ENCODE results near the gene ZFP92.

Gene ZFP92

DNA sequence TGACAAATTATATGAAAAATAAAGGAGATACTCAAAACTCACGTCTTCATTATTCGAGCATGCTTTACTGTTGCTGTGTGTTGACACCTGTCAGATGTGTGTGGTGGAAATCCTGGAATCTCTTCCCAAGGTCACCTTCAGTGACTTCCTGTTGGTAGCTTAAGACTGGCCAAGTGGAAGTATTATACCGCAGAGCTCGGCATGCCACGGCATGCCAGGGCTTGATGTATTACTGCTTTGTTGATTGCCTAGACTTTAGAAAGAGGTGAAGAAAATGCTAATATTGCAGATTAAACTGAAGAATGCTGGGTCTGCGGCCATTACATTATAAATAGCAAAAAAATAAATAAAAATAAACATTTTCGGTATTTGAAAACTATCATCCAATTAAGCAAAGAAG is 30.0 kb downstream of the ZFP92 start:
- no peak for DNase-seq

DNA sequence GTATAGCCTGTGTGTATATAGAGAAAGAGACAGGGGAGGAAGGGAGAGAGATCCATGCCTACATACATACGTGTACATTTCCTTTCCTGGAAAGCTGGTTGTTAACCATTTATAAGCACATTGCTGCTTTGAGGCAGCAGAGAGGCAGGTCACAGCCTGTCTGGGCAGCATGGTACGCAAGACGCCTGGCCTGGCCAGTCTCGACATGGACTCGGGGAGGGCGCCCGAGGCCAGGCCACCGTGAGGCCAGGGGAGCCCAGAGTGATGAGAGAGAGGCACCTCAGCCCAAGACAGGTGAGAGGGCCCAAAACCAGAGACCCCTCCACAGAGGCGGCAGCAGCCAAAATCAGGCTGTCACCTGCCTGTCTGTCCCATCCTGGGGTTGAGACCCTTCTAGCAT is 30.7 kb downstream of the ZFP92 start:
- DNase-seq, result no peak

DNA sequence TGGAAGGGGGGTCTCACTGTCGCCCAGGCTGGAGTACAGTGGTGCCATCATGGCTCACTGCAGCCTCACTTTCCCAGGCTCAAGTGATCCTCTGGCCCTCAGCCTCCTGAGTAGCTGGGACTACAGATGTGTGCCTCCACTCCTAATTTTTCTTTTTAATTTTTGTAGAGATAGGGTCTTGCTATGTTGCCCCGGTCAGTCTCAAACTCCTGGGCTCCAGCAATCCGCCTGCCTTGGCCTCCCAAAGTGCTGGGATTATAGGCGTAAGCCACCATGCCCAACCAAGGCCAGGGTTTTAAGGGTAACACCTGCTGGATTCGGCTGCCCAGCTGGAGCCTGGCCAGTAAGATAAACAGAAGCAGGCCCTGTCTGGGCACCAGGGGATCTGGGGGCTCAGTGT is 31.2 kb downstream of the ZFP92 start:
- no peak for DNase-seq

DNA sequence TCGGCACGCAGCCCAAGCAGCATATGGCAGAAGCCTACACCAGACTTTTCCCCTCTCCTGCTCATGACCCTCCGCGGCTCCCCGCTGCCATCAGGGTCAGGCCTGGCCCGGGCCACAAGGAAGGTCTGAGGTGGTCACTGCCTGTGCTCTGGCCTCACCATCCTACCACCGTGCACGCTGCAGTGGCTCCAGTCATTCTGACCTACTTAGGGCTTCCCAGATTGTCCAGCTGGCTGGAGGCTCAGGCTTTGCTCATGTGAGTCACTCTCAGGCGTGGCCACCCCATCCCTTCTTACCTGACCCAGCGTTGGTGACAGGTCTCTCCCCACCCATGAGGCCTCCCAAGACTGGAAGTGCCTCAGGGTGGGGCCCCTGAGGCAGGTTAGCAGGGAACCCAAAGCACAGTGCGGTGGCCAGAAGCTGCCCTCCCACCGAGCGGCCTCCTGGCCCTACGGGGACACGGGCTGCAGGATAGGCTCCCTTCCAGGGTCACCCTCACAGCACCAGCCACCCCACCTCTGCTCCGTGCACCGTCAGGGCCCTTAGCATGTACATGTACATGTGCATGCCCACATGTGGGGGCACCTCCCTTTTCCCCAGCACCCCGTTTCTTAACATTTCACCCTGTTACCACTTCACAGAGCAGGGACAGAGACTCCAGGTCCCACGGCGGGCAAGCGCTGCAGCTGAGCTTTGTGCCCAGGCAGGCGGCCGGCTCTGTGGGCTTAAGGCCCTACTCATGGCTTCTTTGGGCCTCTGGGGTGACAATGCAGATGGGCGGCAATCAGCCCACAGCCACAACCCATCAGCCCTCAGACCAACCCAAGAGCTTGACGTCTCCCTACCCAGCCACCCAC is 32.4 kb downstream of the ZFP92 start:
- DNase-seq, result no peak

DNA sequence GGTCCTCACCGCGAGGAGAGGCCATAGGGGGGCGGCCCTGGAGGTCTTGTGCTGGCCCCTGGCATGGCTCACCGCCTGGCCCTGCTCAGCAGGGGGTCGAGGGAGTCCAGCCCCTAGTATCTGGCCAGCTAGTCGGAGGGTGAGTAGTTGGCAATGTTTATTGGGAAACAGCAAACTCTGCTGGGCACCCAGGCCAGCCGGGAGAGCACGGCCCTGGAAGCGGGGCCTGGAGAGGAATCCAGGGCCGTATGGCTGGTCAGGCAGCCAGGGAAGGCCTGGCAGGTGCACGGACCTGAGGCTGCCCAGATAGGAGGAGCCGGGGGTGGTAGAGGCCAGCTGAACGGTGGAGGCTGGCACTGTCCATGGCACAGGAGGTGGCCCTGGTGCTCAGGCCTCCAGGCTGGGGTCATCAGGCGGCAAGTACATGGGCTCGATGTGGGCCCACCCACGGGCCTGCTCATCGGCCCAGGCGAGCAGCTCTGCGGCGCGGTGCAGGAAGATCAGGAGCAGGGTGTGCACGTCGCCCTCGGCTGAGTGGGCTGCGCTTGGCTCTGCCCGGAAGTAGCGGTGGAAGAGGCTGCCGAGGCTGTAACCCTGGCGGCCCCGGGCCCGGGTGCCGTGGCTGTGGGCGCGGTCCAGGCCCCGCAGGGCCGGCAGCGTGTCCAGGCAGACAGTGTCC is 33.2 kb downstream of the ZFP92 start:
- DNase-seq, result no peak

DNA sequence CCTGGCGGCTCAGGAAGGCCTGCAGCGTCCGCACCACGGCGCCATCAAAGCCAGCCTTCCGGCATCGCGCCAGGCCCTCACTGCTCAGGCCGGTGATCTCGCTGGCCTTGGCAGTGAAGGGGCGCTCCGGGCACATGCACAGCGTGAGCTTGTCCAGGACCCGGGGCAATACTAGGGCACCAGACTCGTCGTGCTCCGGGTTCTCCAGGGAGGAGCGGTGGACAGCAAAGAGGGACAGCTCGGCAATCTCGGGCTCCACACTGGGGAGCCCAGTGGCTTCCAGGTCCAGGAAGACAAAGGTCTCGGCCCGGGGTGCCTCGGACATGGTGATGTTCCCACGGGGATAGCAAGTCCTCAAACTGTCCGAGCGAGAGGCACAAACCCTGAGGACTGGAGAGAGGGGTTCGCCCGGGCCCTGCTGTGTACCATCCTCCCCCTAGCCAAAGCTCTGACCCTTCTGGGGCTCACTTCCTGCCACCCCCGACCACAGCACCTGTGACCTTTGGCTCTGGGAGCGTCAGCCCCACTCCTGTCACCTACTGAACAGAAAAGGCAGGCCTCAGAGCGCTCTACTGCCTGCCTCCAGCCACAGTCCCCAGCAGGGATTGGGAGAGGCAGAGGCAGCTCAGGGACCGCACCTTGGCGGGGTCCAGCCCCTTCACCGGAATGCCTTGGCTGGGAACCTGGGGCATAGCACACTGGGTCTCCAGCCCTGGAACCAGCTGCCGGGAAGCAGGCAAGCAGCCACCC is 34.0 kb downstream of the ZFP92 start:
- no peak for DNase-seq

DNA sequence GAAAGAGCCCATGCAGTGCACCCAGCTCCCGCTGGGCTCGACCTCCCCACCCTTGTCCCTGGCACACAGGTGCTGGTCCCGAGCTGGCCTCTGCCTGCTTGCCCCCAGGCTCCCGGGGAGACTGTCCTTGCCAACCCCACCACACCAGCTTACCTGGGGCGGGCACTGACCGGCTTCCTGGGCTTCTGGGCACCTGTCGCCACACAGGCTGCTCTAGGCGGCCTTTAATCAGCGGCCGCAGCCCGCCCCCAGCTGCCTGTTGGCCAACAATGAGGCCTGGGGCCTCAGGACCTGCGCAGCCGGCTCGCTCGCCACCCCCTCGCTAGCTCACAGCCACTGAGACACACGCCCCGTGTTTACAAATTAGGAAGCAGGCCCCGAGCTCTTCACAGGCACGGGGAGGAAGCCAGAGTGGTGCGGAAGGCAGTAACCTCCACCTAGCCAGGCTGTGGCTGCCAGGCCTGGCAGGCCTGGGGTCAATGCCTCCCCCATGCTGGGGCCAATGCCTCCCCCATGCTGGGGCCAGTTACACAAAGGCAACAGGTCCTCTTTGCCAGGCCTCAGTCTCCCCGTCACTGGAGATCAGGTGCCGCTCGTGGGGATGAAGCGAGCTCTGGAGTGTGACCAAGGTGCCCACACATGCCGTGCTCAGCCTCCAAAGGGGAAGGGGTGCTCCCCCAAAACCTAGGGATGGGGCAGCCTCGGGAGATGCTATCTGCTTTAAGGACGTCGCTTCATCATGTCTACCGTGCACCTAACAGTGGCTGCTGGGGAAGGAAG is 34.8 kb downstream of the ZFP92 start, which contains the start of gene TREX2:
TREX2 (minus strand) TSS at position 201 of the 780 bp plus-strand sequence. CDS start 626 bp downstream, outside the sequence.
- no peak for DNase-seq

DNA sequence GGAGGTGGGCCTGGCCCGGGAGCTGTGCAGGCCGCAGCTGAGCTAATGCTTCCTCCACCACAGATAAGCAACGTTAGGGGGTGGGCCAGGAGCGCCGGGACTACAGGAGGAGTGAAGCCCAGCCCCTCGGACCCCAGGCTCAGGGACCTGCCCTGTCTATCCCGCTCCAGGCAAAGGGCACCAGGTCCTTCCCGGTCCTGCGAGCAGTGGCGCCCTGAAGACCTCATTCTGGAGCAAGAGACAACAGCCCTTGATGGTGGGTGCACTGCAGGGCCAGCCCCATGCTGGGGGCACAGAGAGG is 35.3 kb downstream of the ZFP92 start:
- DNase-seq, result no peak

DNA sequence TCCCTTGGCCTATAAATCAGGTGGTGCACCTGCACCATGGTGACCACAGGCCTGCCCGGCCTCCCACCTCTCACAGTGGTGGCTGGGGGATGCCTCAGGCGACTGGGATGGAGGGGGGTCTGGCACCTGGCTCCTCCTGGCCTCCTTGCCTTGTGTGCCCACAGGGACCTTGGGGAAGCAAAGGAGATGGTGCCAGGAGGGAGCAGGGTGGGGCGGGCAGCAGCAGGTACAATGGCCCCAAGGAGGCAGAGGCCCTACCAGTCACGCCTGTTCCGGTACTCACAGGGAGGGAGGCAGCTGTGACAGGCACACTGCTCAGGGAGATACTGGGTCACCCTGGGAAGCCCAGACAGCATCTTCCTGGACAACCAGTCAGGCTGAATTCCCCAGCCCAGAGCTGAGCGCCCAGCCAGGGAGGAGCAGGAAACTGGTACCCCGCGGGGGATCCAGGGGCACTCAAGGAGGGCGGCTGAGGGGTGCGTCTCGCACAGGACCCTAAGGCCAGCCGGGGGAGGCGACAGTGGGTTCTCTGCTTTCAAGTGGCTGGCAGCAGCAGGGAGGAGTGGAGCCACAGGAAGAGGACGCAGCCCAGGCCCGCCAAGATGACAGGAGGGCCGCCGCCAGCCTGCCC is 35.8 kb downstream of the ZFP92 start:
- DNase-seq, result no peak

DNA sequence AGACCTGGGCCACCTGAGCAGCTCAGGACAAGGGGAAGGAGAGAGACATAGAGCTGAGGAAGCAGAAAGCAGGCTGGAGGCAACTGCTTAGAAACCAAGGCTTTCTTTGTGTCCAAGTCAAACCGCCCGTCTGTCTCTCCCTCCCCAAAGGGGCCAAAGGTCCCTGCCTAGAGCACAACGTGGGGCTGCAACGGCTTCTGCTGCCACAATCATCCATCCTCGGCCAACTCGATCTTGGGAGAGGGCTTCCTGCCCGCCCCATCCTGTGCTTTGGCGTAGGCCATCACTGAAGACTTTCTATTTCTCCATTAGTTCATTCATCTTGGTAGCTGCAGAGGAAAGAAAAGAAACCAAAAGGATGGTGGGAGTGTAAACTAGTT is 36.3 kb downstream of the ZFP92 start:
- no peak for DNase-seq

DNA sequence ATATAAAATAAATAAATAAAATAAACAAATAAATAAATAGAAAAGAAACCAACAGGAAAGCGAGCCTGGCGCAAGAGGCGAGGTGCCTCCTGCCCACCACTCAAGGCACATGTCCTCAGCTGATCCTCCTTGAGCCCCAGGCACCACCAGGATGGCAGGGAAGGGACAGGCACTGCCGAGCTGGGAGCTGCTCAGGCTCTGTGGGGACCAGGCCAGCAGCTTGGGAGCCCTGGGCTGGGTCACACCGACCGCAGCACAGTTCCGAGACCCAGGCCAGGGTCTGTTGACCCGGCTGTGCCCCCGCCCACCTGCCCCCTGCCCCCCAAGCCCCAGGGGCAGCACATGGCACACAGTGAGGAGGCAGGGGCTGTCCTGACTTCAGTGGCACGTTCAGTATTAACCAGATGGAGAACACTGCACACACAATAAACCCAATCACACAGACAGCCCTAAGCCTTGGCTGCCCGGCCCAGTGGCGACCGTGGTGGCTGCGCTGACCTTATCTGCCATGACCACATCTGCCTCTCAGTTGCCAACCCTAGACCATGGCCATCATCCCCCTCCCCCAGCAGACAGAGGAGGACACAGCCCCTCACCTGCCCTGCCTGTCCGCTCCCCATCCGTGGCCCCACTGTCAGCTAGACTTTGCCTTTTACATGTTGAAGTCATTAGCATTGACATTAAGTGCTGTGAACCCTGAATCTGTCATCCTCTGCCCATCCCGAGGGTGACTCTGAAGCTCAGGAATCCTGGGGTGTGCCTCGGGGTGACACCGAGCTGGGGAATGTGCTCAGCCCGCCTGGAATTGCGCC is 37.5 kb downstream of the ZFP92 start:
- DNase-seq, result no peak

DNA sequence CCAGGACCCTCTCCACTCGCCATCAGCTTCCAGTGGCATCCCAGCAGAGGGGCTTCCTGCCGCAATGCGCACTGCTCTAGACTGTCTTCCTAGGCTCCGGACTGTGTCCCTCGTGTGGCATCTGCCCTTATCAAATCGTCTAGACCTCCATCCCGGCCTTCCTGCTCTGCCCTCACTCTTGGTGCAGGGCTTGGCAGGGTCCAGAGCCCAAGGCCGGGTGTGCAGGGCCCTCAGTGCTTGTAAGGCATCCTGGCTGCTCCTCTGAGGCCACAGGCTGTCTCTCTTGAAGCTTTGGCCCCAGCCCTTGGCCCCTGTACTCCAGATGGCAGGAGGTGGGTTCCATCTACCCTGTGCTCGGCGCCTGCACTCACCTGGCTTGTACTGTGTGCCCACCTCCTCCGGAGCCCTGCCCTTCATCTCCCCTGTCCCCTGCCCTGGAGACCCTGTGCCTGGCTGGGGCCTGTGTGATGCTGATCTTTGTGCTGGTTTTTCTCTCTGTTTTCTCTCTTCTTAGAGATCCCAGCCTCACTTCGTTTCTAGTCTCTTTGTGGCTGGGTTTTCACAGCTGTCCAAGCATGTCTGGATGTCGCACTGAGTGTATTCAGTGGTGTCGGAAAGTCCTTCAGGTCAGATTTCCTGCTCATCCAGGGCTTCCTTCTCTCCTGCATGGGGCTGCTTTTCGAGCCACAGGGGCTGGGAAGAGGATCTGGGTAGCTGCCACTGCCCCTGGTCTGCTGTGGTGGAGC is 38.3 kb downstream of the ZFP92 start:
- no peak for DNase-seq

DNA sequence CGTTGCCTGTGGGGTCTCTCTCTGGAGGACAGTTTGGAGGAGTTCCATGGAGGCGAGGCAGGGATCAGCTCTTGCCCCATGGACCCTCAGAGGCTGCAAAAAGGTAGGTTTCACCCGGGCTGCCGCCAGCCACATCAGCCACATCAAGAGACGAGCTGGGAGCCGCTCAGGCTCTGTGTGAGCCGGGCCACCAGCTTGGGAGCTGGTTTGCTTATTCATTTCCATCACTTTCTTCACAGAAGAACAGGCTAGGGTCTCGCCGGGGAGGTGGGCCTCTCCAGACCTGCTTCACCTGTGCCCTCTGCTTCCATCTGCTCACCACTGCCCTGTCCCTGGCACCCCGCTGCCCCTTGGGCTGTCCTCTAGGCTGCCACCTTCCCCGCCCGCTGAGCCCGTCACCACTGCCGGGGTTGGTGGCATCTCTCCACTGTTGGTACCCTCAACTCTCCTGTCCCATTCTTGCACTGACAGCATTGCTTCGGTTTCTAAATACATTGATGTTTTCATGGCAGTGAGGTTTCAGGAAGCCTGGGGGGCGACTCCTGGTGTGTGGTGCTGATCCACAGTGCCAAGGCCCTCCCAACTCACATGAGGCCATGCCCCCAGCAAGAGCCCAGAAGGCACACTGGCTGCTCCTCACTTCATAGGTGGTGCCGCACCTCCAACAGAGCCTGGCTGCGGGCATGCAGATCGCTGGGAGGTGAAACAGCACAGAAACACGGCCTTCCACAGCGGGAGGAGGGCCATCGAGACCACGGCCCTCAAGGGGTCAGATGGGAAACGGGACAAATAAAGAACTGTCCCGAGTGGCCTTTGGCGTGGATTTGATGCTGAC is 39.1 kb downstream of the ZFP92 start:
- no peak for DNase-seq

DNA sequence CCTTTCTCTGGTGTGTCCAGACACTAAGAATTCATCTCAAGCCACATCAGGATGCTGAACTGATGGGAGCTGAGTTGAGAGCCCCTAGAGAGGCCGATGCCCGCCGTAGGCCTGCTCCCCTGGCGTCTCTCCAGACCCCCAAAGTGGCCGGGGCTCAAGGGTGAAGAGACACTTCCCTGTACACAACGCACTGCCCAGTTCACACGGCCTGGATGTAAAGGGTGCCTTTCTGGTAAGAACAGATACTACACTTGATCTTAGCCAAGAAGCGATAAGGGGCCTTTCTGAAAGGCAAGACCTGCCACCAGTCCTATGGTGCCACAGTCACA is 39.6 kb downstream of the ZFP92 start:
- DNase-seq, result no peak

DNA sequence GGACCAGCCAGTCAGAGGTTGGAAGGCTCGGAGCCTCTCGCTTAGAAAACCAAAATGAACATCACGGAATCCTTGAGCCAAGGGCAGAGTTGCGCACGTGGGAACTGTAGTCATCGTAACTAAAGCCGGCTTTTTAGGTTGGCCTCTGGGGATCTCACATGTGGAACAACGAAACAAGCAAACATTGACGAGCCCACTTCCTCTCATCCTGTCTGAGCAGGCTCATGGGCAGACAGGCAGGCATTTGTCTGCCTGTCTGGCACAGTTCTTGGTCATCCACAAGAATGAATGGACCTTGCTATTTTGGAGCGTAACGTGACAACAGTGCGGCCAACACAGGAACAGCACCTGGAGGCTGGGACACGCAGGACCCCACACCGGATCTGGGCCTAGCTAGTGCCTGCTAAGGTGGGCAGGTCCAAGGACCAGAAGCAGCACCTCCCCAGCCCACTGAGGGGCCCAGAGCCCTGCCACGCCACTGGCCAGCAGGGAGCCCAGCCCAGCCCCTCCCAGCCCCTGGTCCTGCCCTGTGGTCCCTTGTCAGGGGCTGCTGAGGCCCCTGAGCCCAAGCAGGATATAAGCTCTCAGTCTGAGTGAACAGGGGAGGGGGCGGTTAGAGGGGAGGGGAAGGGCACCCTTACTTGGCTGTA is 43.8 kb downstream of the ZFP92 start:
- DNase-seq, result no peak

DNA sequence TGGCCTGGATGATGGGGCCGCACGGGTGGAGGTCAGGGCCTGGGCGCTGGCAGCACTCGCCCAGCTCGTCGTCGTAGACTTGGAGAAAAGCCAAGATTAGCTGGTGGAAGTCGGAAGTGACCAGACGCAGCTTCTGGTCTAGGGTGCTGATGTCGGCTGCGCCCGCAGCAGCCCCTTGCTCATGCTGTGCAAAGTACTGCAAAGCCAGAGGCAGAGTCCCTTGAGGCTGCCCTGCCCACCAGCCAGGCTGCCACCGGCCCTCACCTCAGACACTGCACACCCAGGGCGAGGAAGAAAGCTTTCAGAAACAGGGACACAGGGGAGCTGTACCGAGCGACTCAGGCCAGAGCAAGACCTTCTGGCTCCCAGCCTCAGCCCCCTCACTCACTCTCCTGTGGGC is 44.3 kb downstream of the ZFP92 start:
- no peak for DNase-seq

DNA sequence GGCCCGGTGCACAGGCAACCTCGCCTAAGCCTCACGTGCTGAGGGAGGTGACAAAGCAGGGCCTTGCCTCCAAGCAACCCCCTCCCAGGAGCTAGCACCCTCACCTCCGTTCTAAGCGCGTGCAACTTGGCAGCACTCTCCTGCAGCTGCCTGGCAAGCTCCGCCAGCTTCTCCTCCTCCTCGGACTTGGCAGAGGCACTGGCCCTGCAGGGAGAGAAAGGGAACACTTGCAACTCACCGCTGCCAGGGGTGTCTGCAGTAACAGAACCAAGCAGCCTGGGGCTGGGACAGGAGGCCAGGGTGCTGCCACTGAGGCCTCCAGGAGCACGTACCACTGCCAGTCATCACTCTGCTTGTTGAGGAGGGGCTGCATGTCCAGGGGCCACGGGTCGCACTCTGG is 44.9 kb downstream of the ZFP92 start:
- no peak for DNase-seq

DNA sequence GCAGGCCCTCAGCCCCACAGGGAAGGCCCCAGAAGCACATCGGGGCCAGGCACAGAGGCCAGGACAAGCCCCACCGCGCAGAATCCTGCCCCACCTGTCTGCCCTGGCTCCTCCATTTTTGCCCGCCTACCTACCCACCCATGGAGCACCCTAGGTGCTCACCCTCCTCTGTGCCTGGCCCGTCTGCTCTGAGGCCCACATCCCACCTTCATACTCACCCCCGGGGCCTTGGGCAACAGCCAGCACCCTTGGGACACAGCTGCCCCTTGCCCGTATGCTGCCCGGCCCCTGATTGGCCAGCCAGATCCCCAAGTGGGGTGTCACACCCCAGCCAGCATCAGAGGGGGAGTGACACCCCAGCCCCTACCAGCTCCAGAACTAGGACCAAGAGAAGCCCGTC is 45.4 kb downstream of the ZFP92 start:
- DNase-seq, result no peak

DNA sequence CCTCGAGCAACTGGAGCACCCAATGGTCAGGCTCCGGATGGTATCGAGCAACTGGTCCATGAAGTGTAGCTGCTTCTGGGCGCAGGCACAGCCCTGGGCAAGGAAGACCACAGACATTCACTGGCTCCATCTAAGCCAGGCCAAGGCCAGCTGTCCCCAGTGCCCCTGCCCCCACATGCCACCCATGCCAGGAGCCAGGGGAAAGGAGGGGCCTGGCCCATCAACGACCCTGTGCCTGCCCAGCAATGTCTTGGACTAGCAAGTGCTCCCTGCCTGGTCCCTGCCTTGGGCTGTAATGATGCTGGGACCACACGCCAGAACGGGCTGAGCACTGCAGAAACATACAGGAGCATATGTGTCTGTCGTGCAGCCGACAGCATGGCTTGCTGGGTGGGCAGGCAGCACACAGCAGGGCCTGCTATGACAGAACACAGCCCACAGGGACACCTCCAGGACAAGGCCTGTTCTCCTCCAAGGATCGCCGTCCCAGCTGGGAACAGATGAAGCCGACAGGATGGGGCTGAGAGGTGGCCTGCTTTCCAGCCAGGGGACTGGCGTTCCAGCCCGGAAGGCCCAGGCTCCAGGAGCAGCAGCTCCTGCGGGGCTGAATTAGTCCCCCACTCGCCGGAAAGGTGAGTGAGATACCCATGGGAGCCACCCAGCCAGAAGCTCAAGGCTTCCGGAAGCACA is 46.0 kb downstream of the ZFP92 start:
- no peak for DNase-seq

All from T-helper 9 cell (primary cell).